CD4-positive, alpha-beta T cell (primary cell): Measurements from ENCODE around the gene UBC. TPM values are rescaled to one million over a fixed set of nuclear protein-coding genes. Genes with fewer than 3 reads are reported as not detected.
A peak's percentile ranks its signal among the peaks of the same experiment; 100 is the strongest.

Source experiments
- ATAC-seq: fragments of 200-7000 bp; cut with Tn5 transposase; one replicate; pipeline ENCODE4 v1.10.0; 2022; ENCODE audit warnings: mild to moderate bottlenecking; ENCODE audit not compliant: poor library complexity
- CTCF ChIA-PET: fragments of 350-600 bp; sonication (Branson Sonifier 250); formaldehyde crosslinking; loops from one replicate; lab custom pipeline; 2021; ENCODE audit warnings: antibody characterized with exemption, inconsistent platforms; lab: Charles Lee
- POLR2A ChIA-PET: fragments of 350-600 bp; sonication (Branson Sonifier 250); formaldehyde crosslinking; loops from one replicate; lab custom pipeline; 2021; ENCODE audit warnings: antibody characterized with exemption, inconsistent platforms; lab: Charles Lee
- DNase-seq, 14 experiments: peaks; one replicate each; pipeline ENCODE4 v3.0.0-alpha.2; 2013 to 2020; ENCODE audit warnings: mixed read lengths in 2 of 14
- H3K27ac ChIP-seq, 2 donors: one replicate each; pipeline versions ENCODE4 v1.5.1 to v1.7.0; 2013; ENCODE audit warnings: low read length in 2 of 2, low read depth in 1 of 2, mild to moderate bottlenecking in 1 of 2
- H3K27me3 ChIP-seq, 2 experiments: 1 replicate in 1 of 2; 2 replicates in 1 of 2; pipeline versions ENCODE4 v1.6.1 to v1.7.0; 2013; ENCODE audit warnings: low read length in 2 of 2, control low read depth in 1 of 2, mild to moderate bottlenecking in 1 of 2, moderate library complexity in 1 of 2; ENCODE audit not compliant: insufficient read depth in 2 of 2, control insufficient read depth in 1 of 2
- H3K36me3 ChIP-seq: one replicate; pipeline ENCODE4 v1.6.1; 2013; ENCODE audit warnings: low read length, control low read depth; ENCODE audit not compliant: insufficient read depth
- H3K4me1 ChIP-seq: one replicate; pipeline ENCODE4 v1.6.1; 2013; ENCODE audit warnings: low read length, control low read depth; ENCODE audit not compliant: insufficient read depth
- H3K4me3 ChIP-seq: one replicate; pipeline ENCODE4 v1.5.1; 2013; ENCODE audit warnings: mild to moderate bottlenecking, low read length, moderate library complexity
- H3K9me3 ChIP-seq, 2 experiments: 1 replicate in 1 of 2; 2 replicates in 1 of 2; pipeline versions ENCODE4 v1.6.1 to v1.7.0; 2013; ENCODE audit warnings: low read length in 2 of 2, mild to moderate bottlenecking in 2 of 2, control low read depth in 1 of 2, moderate library complexity in 1 of 2; ENCODE audit not compliant: control insufficient read depth in 1 of 2, insufficient read depth in 1 of 2
- H3K27ac Mint-ChIP-seq: one replicate; pipeline ENCODE4 v1.8.0; 2020; ENCODE audit warnings: mixed read lengths
- H3K27me3 Mint-ChIP-seq: one replicate; pipeline ENCODE4 v1.8.0; 2021; ENCODE audit warnings: mixed read lengths
- H3K36me3 Mint-ChIP-seq: one replicate; pipeline ENCODE4 v1.8.0; 2021; ENCODE audit warnings: low read depth, mixed read lengths
- H3K4me1 Mint-ChIP-seq: one replicate; pipeline ENCODE4 v1.8.0; 2021; ENCODE audit warnings: low read depth, mixed read lengths
- H3K4me3 Mint-ChIP-seq: one replicate; pipeline ENCODE4 v1.8.0; 2020; ENCODE audit warnings: mild to moderate bottlenecking, mixed read lengths
- H3K9me3 Mint-ChIP-seq: one replicate; pipeline ENCODE4 v1.8.0; 2020; ENCODE audit warnings: mixed read lengths
- CTCF ChIP-seq: fragments of 200-600 bp; IDR thresholded peaks from one replicate; pipeline ENCODE4 v1.8.0; 2022; ENCODE audit warnings: antibody characterized with exemption, mild to moderate bottlenecking
- intact Hi-C, 2 experiments: fragments of 100-400 bp; cut with DNase I in 1 of 2; cut with micrococcal nuclease in 1 of 2; formaldehyde crosslinking; loops; one replicate each; pipeline versions ENCODE4 v1.15.1 to v1.9.0; 2023 to 2025; cut with DNase I, micrococcal nuclease
- total RNA-seq, 174 experiments: library from RNA in 2 of 174; stranded (reverse) in 2 of 174; gene quantifications; one replicate each; pipeline ENCODE4 v1.2.3 and lab custom pipeline; 2021 to 2026

The UBC gene
- total RNA-seq, 2 experiments from 2014 or later: 1,389 to 1,410 TPM

DNA sequence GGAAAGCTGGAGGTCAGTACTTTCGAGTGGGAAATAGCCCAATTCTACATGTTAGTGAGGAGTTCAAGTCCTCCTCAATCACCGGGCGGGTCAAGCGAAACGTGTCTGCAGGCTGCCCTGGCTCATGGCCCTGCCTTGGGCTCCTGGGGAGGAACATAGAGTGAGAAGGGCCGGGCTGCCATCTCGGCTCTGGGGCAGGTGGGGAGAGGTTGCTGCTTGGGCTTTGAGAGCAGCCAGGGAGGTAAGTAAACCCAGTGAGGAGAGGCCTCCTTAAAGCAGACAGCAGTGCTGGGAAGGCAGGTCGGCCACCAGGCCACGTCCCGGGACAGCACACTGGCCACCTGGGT lies 32.0 kb upstream of the UBC start:
- no peaks in the 10 kb centered on the region for H3K27me3 Mint-ChIP-seq
- H3K4me1 ChIP-seq: no peaks in the 10 kb centered on the region
- H3K9me3 Mint-ChIP-seq: no peaks in the 10 kb centered on the region
- peaks cover 49% of the 10 kb centered on the region for H3K36me3 ChIP-seq
- peaks cover 48% of the 10 kb centered on the region for H3K36me3 Mint-ChIP-seq
- H3K27ac Mint-ChIP-seq: no peak overlapping the region
- no peaks in the 10 kb centered on the region for H3K4me1 Mint-ChIP-seq
- H3K27ac ChIP-seq: no peak overlapping the region
- POLR2A ChIA-PET: no interaction called here
- CTCF ChIA-PET: interaction anchor here (2.7 kb wide), 1 partner anchor 40 kb away, joined by 10 read pairs; no protein-coding TSS in a partner anchor
- no peaks in the 10 kb centered on the region for H3K9me3 ChIP-seq
- no peak overlapping the region for H3K4me3 Mint-ChIP-seq
- H3K4me3 ChIP-seq: no peak overlapping the region
- DNase-seq (no peak), ATAC-seq (no peak)
- intact Hi-C loops: no loop called here
- H3K27me3 ChIP-seq: no peaks in the 10 kb centered on the region
- TF ChIP-seq CTCF: no peak

GRCh38 chr12:124941170-124941527 lies 26.7 kb upstream of the UBC start:
- peaks cover 18% of the 10 kb centered on the region for H3K36me3 Mint-ChIP-seq
- intact Hi-C loops: loop anchor here in 1 of 2 experiments (5.0 kb wide), 2 partner anchors 46 to 79 kb away; partner anchors contain the start of genes DHX37 and SCARB1
- no peak for TF ChIP-seq CTCF
- Histone ChIP-seq H3K27ac (peak overlapping the region in 1 of 2 donors; percentile 9), H3K4me1 (peaks cover 28% of the 10 kb centered on the region), H3K27me3 (no peaks in the 10 kb centered on the region), H3K4me3 (peak overlapping the region; percentile 70), H3K36me3 (peaks cover 7% of the 10 kb centered on the region), H3K9me3 (no peaks in the 10 kb centered on the region)
- peaks cover 5% of the 10 kb centered on the region for H3K4me1 Mint-ChIP-seq
- H3K27me3 Mint-ChIP-seq: no peaks in the 10 kb centered on the region
- CTCF ChIA-PET: interaction anchor here (1.2 to 8.3 kb wide), 12 partner anchors 9 to 52 kb away, joined by 3 to 213 read pairs (median 7); partner anchors contain the start of genes BRI3BP and UBC
- ATAC-seq (no peak), DNase-seq (no peak)
- no peaks in the 10 kb centered on the region for H3K9me3 Mint-ChIP-seq
- no peak overlapping the region for H3K4me3 Mint-ChIP-seq
- no peak overlapping the region for H3K27ac Mint-ChIP-seq
- POLR2A ChIA-PET: interaction anchor here (1.1 to 9.8 kb wide), 6 partner anchors 14 to 53 kb away, joined by 4 to 538 read pairs (median 64); partner anchors contain the start of genes BRI3BP and UBC

DNA sequence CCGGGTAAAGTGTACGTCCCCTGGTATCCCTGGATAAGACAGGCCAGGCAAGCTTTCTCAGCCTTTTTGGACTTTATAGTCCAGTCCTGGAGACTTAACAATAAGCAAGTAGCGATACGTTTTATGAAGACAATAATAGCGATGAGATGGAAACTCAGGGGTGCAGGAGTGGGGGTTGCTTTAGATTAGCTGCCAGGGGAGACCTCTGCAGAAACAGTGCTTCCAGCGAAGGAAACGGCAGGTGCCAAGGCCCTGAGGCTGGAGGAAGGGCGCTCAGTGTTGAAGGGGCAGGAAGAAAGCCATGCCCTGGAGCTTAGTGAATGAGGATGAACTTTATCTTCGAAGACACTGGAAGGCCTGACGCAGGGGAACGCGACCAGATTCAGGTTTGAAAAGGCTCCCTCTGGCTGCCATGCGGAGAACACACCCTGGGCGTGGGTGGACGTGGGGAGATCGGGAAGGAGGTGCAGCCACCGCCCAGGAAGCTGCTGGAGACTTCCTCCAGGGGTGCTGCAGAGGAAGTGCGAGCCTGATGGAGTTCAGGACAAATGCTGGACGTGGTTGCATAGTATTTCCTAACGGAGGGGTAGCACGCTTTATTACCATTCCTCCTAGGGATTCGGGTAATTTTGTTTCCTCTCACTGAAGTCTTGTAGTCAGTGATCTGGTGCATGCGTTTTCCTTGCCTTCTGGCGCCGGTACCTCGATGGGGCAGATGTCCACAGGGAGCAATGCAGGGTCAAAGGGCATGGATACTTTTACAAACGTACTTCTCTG lies 26.1 kb upstream of the UBC start:
- H3K9me3 Mint-ChIP-seq: no peaks in the 10 kb centered on the region
- Histone ChIP-seq H3K27me3 (no peaks in the 10 kb centered on the region), H3K27ac (peak overlapping the region in 1 of 2 donors; percentile 9), H3K9me3 (no peaks in the 10 kb centered on the region), H3K36me3 (peaks cover 3% of the 10 kb centered on the region), H3K4me1 (peaks cover 28% of the 10 kb centered on the region), H3K4me3 (peak overlapping the region; percentile 70)
- no peak overlapping the region for H3K4me3 Mint-ChIP-seq
- intact Hi-C loops: loop anchor here (1.0 to 5.0 kb wide), 4 partner anchors 26 to 78 kb away; partner anchors contain the start of genes DHX37 (in 1 of the 2), SCARB1 (in 1 of the 2) and UBC (in 1 of the 2)
- ChIA-PET POLR2A (interaction anchor here (0.6 to 9.8 kb wide), 9 partner anchors 9 to 145 kb away, joined by 3 to 538 read pairs (median 11); partner anchors contain the start of genes BRI3BP and UBC), CTCF (interaction anchor here (0.6 to 8.3 kb wide), 14 partner anchors 8 to 108 kb away, joined by 3 to 213 read pairs (median 5); partner anchors contain the start of genes BRI3BP and UBC)
- peak; percentile 63 for ATAC-seq
- H3K27me3 Mint-ChIP-seq: no peaks in the 10 kb centered on the region
- H3K4me1 Mint-ChIP-seq: peaks cover 5% of the 10 kb centered on the region
- no peak overlapping the region for H3K27ac Mint-ChIP-seq
- TF ChIP-seq CTCF: peak; percentile 97
- peaks cover 13% of the 10 kb centered on the region for H3K36me3 Mint-ChIP-seq
- DNase-seq: peak; percentile 66 to 91 (median 76)
